Neural cell (in vitro differentiated cells): Measurements from ENCODE around the gene TMEM135. TPM values are rescaled to one million over a fixed set of nuclear protein-coding genes. Genes with fewer than 3 reads are reported as not detected.

Experiments
- H2AFZ ChIP-seq: fragments of 200-600, 300-800 bp; sonication (generic), shearing (Covaris generic); 2 replicates; pipeline ENCODE4 v1.6.0; 2014; ENCODE audit warnings: low read depth, mild to moderate bottlenecking, antibody characterized with exemption, low read length, moderate library complexity
- H3F3A ChIP-seq: fragments of 200-600 bp; shearing (Covaris generic); 2 replicates; pipeline ENCODE4 v1.6.1; 2016; ENCODE audit warnings: mild to moderate bottlenecking, moderate library complexity, mixed read lengths, antibody characterized with exemption, low read length; ENCODE audit not compliant: insufficient read depth, poor library complexity, severe bottlenecking
- H3K27ac ChIP-seq: fragments of 200-600, 300-800 bp; sonication (generic), shearing (Covaris generic); 2 replicates; pipeline ENCODE4 v1.5.1; 2014; ENCODE audit warnings: mild to moderate bottlenecking, low read length, moderate library complexity
- H3K27me3 ChIP-seq: fragments of 300-800, 200-600 bp; sonication (generic), shearing (Covaris generic); 2 replicates; pipeline ENCODE4 v1.6.0; 2014; ENCODE audit warnings: mild to moderate bottlenecking, low read depth, low read length, moderate library complexity; ENCODE audit not compliant: insufficient read depth
- H3K36me3 ChIP-seq: fragments of 300-800, 200-600 bp; sonication (generic), shearing (Covaris generic); 2 replicates; pipeline ENCODE4 v1.5.1; 2014; ENCODE audit warnings: mild to moderate bottlenecking, antibody characterized with exemption, low read length, moderate library complexity; ENCODE audit not compliant: insufficient read depth
- H3K4me2 ChIP-seq: fragments of 300-800, 200-600 bp; sonication (generic), shearing (Covaris generic); 2 replicates; pipeline ENCODE4 v1.6.0; 2014; ENCODE audit warnings: mild to moderate bottlenecking, low read length
- H3K4me3 ChIP-seq: fragments of 300-800, 200-600 bp; sonication (generic), shearing (Covaris generic); 2 replicates; pipeline ENCODE4 v1.5.1; 2014; ENCODE audit warnings: mild to moderate bottlenecking, low read length, moderate library complexity
- H3K79me2 ChIP-seq: fragments of 200-600 bp; shearing (Covaris generic); replicated peaks from 2 replicates; pipeline ENCODE4 v1.6.0; 2014; ENCODE audit warnings: mild to moderate bottlenecking, low read length, moderate library complexity; ENCODE audit not compliant: insufficient read depth
- H3K9ac ChIP-seq: fragments of 300-800, 200-600 bp; sonication (generic), shearing (Covaris generic); 2 replicates; pipeline ENCODE4 v1.6.1; 2016; ENCODE audit warnings: mild to moderate bottlenecking, low read length, mixed read lengths
- H3K9me2 ChIP-seq: fragments of 200-600 bp; shearing (Covaris generic); 2 replicates; pipeline ENCODE4 v1.6.1; 2016; ENCODE audit warnings: mild to moderate bottlenecking, low read length, mixed read lengths; ENCODE audit not compliant: insufficient read depth
- H3K9me3 ChIP-seq: fragments of 200-600, 300-800 bp; sonication (generic), shearing (Covaris generic); 2 replicates; pipeline ENCODE4 v1.6.1; 2016; ENCODE audit warnings: mild to moderate bottlenecking, mixed run types, low read length, moderate library complexity, mixed read lengths
- H4K20me1 ChIP-seq: fragments of 200-600 bp; shearing (Covaris generic); 2 replicates; pipeline ENCODE4 v1.6.1; 2016; ENCODE audit warnings: mild to moderate bottlenecking, mixed run types; ENCODE audit not compliant: insufficient read depth
- EP300 ChIP-seq: fragments of 450-650 bp; conservative IDR thresholded peaks from 2 replicates; pipeline ENCODE4 v1.6.1; 2014; ENCODE audit warnings: antibody characterized with exemption, mild to moderate bottlenecking, moderate library complexity; ENCODE audit not compliant: poor library complexity, severe bottlenecking
- EZH2 ChIP-seq: fragments of 200-600, 300-800 bp; shearing (Covaris generic), sonication (generic); IDR thresholded peaks from 2 replicates; pipeline ENCODE4 v1.6.1; 2014; ENCODE audit warnings: antibody characterized with exemption, low read length, borderline replicate concordance, mild to moderate bottlenecking; ENCODE audit not compliant: insufficient read depth, poor library complexity, severe bottlenecking
- MXI1 ChIP-seq: fragments of 450-650 bp; conservative IDR thresholded peaks from 2 replicates; pipeline ENCODE4 v1.6.1; 2014; ENCODE audit warnings: antibody characterized with exemption, mild to moderate bottlenecking; ENCODE audit not compliant: poor library complexity, severe bottlenecking
- POLR2AphosphoS5 ChIP-seq: IDR thresholded peaks from 2 replicates; pipeline ENCODE4 v1.6.1; 2012
- RAD21 ChIP-seq: fragments of 450-650 bp; conservative IDR thresholded peaks from 2 replicates; pipeline ENCODE4 v1.6.1; 2014; ENCODE audit warnings: antibody characterized with exemption, mild to moderate bottlenecking, moderate library complexity
- REST ChIP-seq: IDR thresholded peaks from 2 replicates; pipeline ENCODE4 v1.6.1; 2012; ENCODE audit warnings: borderline replicate concordance
- SMC3 ChIP-seq: fragments of 450-650 bp; conservative IDR thresholded peaks from 2 replicates; pipeline ENCODE4 v1.6.1; 2014; ENCODE audit warnings: antibody characterized with exemption, mild to moderate bottlenecking, moderate library complexity; ENCODE audit not compliant: poor library complexity
- TAF1 ChIP-seq: IDR thresholded peaks from 2 replicates; pipeline ENCODE4 v1.6.1; 2012; ENCODE audit warnings: low read depth
- polyA plus RNA-seq: library from polyadenylated mRNA; depleted of rRNA; stranded (reverse); fragments of >200 nt; gene quantifications from 2 replicates; pipeline ENCODE4 v1.2.3, GENCODE V29; 2014
- TF ChIP-seq, protein P1 (sequence below): fragments of 450-650 bp; IDR thresholded peaks from 2 replicates; pipeline ENCODE4 v1.5.1; 2014; ENCODE audit warnings: antibody characterized with exemption, mild to moderate bottlenecking, moderate library complexity; ENCODE audit not compliant: poor library complexity, severe bottlenecking

Gene TMEM135
- polyA plus RNA-seq, 1 donor from 2014 or later = 15.6 TPM

DNA sequence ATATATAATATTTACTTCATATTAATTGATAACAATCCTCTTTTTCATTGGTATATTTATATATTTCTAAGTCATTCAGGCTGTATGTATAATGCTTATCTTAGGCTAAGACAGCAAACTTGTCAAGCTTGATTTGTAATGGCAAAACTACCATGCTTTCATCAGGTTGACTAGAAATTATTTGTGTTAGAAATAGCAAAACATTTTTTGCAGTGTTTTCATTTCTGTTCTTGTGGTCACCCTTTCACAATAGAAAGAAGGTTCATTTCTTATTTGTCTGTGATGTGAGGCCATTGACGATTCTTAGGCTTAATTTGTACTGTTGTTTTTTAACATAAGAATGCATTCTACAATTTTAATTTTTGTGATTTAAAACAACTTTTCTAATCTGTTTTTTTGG is 197.6 kb downstream of the TMEM135 start:
- Histone ChIP-seq H3K9me2 (no peaks in the 10 kb centered on the region), H3K27me3 (no peaks in the 10 kb centered on the region), H4K20me1 (no peaks in the 10 kb centered on the region), H3K27ac (no peak overlapping the region), H3K4me2 (no peak overlapping the region), H3K9ac (no peak overlapping the region), H3K79me2 (no peaks in the 10 kb centered on the region), H3K36me3 (no peaks in the 10 kb centered on the region), H3F3A (no peaks in the 10 kb centered on the region), H3K4me3 (no peak overlapping the region), H3K9me3 (no peaks in the 10 kb centered on the region), H2AFZ (no peak overlapping the region)
- TF ChIP-seq POLR2AphosphoS5 (no peak), REST (no peak), TAF1 (no peak), SMC3 (no peak), EZH2 (no peak), RAD21 (no peak), MXI1 (no peak)
- TF ChIP-seq, protein P1, sequence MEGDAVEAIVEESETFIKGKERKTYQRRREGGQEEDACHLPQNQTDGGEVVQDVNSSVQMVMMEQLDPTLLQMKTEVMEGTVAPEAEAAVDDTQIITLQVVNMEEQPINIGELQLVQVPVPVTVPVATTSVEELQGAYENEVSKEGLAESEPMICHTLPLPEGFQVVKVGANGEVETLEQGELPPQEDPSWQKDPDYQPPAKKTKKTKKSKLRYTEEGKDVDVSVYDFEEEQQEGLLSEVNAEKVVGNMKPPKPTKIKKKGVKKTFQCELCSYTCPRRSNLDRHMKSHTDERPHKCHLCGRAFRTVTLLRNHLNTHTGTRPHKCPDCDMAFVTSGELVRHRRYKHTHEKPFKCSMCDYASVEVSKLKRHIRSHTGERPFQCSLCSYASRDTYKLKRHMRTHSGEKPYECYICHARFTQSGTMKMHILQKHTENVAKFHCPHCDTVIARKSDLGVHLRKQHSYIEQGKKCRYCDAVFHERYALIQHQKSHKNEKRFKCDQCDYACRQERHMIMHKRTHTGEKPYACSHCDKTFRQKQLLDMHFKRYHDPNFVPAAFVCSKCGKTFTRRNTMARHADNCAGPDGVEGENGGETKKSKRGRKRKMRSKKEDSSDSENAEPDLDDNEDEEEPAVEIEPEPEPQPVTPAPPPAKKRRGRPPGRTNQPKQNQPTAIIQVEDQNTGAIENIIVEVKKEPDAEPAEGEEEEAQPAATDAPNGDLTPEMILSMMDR = no peak

GRCh38 chr11:87236368-87236767 is 198.6 kb downstream of the TMEM135 start:
- H2AFZ ChIP-seq = no peak overlapping the region
- no peaks in the 10 kb centered on the region for H3K79me2 ChIP-seq
- H3F3A ChIP-seq = no peaks in the 10 kb centered on the region
- H3K27ac ChIP-seq = no peak overlapping the region
- TF ChIP-seq POLR2AphosphoS5 (no peak), TAF1 (no peak), MXI1 (no peak), REST (no peak), EP300 (no peak), EZH2 (no peak), SMC3 (no peak), RAD21 (no peak)
- TF ChIP-seq, protein P1 = no peak
- no peaks in the 10 kb centered on the region for H3K9me3 ChIP-seq
- no peaks in the 10 kb centered on the region for H3K36me3 ChIP-seq
- no peaks in the 10 kb centered on the region for H4K20me1 ChIP-seq
- no peak overlapping the region for H3K9ac ChIP-seq
- H3K4me2 ChIP-seq = no peak overlapping the region
- H3K9me2 ChIP-seq = no peaks in the 10 kb centered on the region
- no peaks in the 10 kb centered on the region for H3K27me3 ChIP-seq
- no peak overlapping the region for H3K4me3 ChIP-seq
